GM12878 (cell line): Measurements from ENCODE around the gene SRSF2.
"Not testable (repeated sequence)": the region's sequence is repeated elsewhere in the genome, so short reads cannot be mapped to it uniquely, and the experiment has no call there.

ENCODE experiments used
- ASH2L ChIP-seq: fragments of 300-600, 200-600 bp; sonication (generic); IDR thresholded peaks from 2 replicates; pipeline ENCODE4 v1.6.1; 2017; ENCODE audit warnings: low read depth, mild to moderate bottlenecking, borderline replicate concordance
- BHLHE40 ChIP-seq, 2 experiments: fragments of 450-650 bp in 1 of 2; IDR thresholded peaks; 2 replicates each; pipeline ENCODE4 v1.6.1; 2011 to 2017; ENCODE audit warnings: low read depth in 2 of 2, borderline replicate concordance in 1 of 2, improper control_type of control experiment in 1 of 2, low read length in 1 of 2, mild to moderate bottlenecking in 1 of 2
- CBX5 ChIP-seq: sonication (generic); IDR thresholded peaks from 2 replicates; pipeline ENCODE4 v1.6.1; 2016; ENCODE audit warnings: low read depth, moderate library complexity, mild to moderate bottlenecking, inconsistent platforms
- HDGF ChIP-seq: fragments of 450-650 bp; IDR thresholded peaks from 2 replicates; pipeline ENCODE4 v1.6.1; 2016; ENCODE audit warnings: antibody characterized with exemption
- MXI1 ChIP-seq: fragments of 150-350 bp; IDR thresholded peaks from 2 replicates; pipeline ENCODE4 v1.6.1; 2011; ENCODE audit warnings: low read depth, mild to moderate bottlenecking, inconsistent platforms, low read length, improper control_type of control experiment
- POLR2AphosphoS5 ChIP-seq: IDR thresholded peaks from 2 replicates; pipeline ENCODE4 v1.6.1; 2011; ENCODE audit warnings: mild to moderate bottlenecking, low read length, inconsistent platforms
- SMAD1 ChIP-seq: fragments of 450-650 bp; IDR thresholded peaks from 2 replicates; pipeline ENCODE4 v1.6.1; 2018; ENCODE audit warnings: mild to moderate bottlenecking, low read depth; ENCODE audit not compliant: partially characterized antibody
- SP1 ChIP-seq: IDR thresholded peaks from one replicate; pipeline ENCODE4 v1.6.1; 2011; ENCODE audit warnings: low read depth, low read length
- ZBED1 ChIP-seq: IDR thresholded peaks from 2 replicates; pipeline ENCODE4 v1.6.1; 2016; ENCODE audit warnings: borderline replicate concordance
- TF ChIP-seq, protein P1 (sequence below): IDR thresholded peaks from 2 replicates; pipeline ENCODE4 v1.6.1; 2011; ENCODE audit warnings: mild to moderate bottlenecking, low read depth, low read length, moderate library complexity; ENCODE audit not compliant: insufficient replicate concordance
- TF ChIP-seq, protein P2 (sequence below): IDR thresholded peaks from 2 replicates; pipeline ENCODE4 v1.6.1; 2012; ENCODE audit warnings: mild to moderate bottlenecking, low read depth, low read length
- TF ChIP-seq, protein P3 (sequence below): fragments of 450-650 bp; IDR thresholded peaks from 2 replicates; pipeline ENCODE4 v1.6.1; 2014; ENCODE audit warnings: mild to moderate bottlenecking
- TF ChIP-seq, protein P4 (sequence below), 3 experiments: IDR thresholded peaks in 2 of 3; conservative IDR thresholded peaks in 1 of 3; 2 replicates each; pipeline ENCODE4 v1.5.1; 2011; ENCODE audit warnings: low read depth in 3 of 3, low read length in 3 of 3, mild to moderate bottlenecking in 3 of 3, control low read depth in 2 of 3, moderate library complexity in 2 of 3, inconsistent platforms in 1 of 3, mixed read lengths in 1 of 3; ENCODE audit not compliant: control insufficient read depth in 2 of 3, insufficient read depth in 1 of 3; ENCODE audit errors: extremely low read depth in 1 of 3

DNA sequence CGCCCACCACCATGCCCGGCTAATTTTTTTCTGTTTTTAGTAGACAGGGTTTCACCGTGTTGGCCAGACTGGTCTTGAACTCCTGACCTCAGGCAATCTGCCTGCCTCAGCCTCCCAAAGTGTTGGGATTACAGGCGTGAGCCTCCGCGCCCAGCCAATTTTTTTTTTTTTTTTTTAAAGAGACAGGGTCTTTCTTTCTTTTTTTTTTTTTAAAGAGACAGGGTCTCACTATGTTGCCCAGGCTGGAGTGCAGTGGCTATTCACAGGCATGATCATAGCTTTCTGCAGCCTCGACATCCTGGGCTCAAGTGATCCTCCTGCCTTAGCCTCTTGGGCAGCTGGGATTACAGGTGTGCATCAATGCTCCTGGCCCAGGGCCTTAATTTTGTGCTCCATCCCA is 24.8 kb downstream of the SRSF2 start:
- TF ChIP-seq, protein P1, sequence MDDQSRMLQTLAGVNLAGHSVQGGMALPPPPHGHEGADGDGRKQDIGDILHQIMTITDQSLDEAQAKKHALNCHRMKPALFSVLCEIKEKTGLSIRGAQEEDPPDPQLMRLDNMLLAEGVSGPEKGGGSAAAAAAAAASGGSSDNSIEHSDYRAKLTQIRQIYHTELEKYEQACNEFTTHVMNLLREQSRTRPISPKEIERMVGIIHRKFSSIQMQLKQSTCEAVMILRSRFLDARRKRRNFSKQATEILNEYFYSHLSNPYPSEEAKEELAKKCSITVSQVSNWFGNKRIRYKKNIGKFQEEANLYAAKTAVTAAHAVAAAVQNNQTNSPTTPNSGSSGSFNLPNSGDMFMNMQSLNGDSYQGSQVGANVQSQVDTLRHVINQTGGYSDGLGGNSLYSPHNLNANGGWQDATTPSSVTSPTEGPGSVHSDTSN = not testable (repeated sequence)
- not testable (repeated sequence) for TF ChIP-seq CBX5; SMAD1; MXI1; BHLHE40 (IDR thresholded peaks at IDR 0.05; ENCODE audit: borderline replicate concordance in 1 of 2, low read depth in 2 of 2, low read length in 1 of 2); ASH2L; HDGF; POLR2AphosphoS5; ZBED1; SP1
- TF ChIP-seq, protein P2, sequence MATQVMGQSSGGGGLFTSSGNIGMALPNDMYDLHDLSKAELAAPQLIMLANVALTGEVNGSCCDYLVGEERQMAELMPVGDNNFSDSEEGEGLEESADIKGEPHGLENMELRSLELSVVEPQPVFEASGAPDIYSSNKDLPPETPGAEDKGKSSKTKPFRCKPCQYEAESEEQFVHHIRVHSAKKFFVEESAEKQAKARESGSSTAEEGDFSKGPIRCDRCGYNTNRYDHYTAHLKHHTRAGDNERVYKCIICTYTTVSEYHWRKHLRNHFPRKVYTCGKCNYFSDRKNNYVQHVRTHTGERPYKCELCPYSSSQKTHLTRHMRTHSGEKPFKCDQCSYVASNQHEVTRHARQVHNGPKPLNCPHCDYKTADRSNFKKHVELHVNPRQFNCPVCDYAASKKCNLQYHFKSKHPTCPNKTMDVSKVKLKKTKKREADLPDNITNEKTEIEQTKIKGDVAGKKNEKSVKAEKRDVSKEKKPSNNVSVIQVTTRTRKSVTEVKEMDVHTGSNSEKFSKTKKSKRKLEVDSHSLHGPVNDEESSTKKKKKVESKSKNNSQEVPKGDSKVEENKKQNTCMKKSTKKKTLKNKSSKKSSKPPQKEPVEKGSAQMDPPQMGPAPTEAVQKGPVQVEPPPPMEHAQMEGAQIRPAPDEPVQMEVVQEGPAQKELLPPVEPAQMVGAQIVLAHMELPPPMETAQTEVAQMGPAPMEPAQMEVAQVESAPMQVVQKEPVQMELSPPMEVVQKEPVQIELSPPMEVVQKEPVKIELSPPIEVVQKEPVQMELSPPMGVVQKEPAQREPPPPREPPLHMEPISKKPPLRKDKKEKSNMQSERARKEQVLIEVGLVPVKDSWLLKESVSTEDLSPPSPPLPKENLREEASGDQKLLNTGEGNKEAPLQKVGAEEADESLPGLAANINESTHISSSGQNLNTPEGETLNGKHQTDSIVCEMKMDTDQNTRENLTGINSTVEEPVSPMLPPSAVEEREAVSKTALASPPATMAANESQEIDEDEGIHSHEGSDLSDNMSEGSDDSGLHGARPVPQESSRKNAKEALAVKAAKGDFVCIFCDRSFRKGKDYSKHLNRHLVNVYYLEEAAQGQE = not testable (repeated sequence)
- TF ChIP-seq, protein P3, sequence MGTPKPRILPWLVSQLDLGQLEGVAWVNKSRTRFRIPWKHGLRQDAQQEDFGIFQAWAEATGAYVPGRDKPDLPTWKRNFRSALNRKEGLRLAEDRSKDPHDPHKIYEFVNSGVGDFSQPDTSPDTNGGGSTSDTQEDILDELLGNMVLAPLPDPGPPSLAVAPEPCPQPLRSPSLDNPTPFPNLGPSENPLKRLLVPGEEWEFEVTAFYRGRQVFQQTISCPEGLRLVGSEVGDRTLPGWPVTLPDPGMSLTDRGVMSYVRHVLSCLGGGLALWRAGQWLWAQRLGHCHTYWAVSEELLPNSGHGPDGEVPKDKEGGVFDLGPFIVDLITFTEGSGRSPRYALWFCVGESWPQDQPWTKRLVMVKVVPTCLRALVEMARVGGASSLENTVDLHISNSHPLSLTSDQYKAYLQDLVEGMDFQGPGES = not testable (repeated sequence)
- TF ChIP-seq, protein P4, sequence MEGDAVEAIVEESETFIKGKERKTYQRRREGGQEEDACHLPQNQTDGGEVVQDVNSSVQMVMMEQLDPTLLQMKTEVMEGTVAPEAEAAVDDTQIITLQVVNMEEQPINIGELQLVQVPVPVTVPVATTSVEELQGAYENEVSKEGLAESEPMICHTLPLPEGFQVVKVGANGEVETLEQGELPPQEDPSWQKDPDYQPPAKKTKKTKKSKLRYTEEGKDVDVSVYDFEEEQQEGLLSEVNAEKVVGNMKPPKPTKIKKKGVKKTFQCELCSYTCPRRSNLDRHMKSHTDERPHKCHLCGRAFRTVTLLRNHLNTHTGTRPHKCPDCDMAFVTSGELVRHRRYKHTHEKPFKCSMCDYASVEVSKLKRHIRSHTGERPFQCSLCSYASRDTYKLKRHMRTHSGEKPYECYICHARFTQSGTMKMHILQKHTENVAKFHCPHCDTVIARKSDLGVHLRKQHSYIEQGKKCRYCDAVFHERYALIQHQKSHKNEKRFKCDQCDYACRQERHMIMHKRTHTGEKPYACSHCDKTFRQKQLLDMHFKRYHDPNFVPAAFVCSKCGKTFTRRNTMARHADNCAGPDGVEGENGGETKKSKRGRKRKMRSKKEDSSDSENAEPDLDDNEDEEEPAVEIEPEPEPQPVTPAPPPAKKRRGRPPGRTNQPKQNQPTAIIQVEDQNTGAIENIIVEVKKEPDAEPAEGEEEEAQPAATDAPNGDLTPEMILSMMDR (IDR thresholded peaks at IDR 0.05 in 2 of 3, conservative IDR thresholded peaks at IDR 0.05 in 1 of 3; ENCODE audit: control insufficient read depth in 2 of 3, extremely low read depth in 1 of 3, insufficient read depth in 1 of 3, low read depth in 3 of 3, low read length in 3 of 3) = not testable (repeated sequence)
